ENCODE results near the gene CACNA1I.

Gene CACNA1I

DNA sequence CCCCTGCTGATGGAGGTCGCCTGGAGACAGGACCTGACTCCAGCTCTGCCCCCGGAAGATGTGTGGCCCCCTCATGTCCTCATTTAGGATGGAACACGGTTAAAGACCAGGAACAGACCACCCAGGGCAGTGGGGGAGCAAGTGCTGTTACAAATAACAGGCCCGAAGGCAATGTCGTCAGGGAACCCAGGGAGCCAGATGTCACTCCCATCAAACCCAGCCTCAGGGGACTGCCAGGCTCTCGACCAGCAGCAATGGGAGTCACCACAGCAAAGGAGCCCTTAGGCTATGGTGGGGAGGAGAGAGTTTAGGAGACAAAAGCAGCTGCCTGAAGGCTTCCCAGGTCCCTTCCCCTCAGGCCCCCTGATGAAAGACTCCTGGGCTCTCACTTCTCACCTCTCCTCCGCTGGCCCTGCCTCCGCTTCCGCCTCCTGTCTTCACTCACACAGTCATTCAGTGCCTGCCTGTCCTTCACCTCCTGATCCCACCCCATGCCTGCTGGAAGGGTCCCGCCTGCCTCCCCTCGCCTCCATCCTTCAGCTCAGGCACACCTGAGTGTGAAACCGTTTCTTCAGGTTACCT is 42.4 kb upstream of the CACNA1I start:
- Histone ChIP-seq H3K27ac (ENCODE audit: low read depth, low read length) (no peak overlapping the region), H3K79me2 (ENCODE audit: control insufficient read depth, insufficient read depth, low read length, unreplicated experiment) (peaks cover 18% of the 10 kb centered on the region), H3K27me3 (ENCODE audit: insufficient read depth, low read length) (no peaks in the 10 kb centered on the region), H3K4me3 (ENCODE audit: low read depth, low read length) (no peak overlapping the region), H2AFZ (ENCODE audit: low read length, unreplicated experiment) (no peak overlapping the region), H3K4me1 (ENCODE audit: control insufficient read depth, insufficient read depth, low read length, unreplicated experiment) (peaks cover 15% of the 10 kb centered on the region), H3K36me3 (ENCODE audit: insufficient read depth, low read length) (peaks cover 1% of the 10 kb centered on the region; the same call in 1 of the 2 replicates)

DNA sequence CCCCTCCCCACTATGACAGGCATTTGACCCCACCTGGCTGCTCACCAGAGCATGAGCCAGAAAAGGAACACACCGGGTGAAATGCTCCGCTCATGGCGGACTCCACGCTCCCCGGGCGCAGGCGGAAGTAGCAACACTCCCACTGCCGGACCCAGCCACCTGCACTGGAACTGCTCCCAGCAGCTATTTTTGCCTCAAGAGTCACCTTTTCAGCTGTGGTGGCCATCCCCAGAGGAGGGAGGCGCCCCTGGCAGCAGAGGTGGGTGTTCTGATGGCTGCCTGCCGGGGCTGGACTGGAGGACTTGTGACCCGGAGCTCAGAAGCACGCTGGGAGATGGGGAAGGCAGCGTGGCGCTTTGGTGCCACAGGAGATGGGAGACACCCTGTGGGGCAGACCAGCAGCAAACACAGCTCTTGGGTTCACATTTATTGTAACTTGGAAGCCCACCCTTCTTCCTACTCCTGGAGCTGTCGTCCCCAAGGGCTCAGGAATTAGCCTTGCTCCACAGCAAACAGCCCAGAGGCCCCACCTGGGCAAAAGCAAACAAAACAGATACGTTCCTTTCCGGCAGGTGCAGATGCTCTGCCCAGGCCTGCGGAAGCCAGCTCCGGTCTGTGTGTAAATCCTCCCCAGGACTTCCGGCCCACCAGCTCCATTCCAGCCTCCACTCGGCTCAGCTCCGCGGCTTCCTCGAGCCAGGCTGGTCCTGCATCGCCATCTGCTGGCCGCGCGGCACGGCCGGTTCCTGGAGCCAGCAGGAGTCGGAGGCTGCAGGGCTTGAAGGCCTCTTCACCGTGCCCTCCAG is 41.7 kb upstream of the CACNA1I start:
- Histone ChIP-seq H3K79me2 (ENCODE audit: control insufficient read depth, insufficient read depth, low read length, unreplicated experiment) (peaks cover 18% of the 10 kb centered on the region), H3K27ac (ENCODE audit: low read depth, low read length) (no peak overlapping the region), H3K36me3 (ENCODE audit: insufficient read depth, low read length) (no peaks in the 10 kb centered on the region), H3K4me1 (ENCODE audit: control insufficient read depth, insufficient read depth, low read length, unreplicated experiment) (peaks cover 15% of the 10 kb centered on the region), H3K4me3 (ENCODE audit: low read depth, low read length) (no peak overlapping the region), H3K27me3 (ENCODE audit: insufficient read depth, low read length) (no peaks in the 10 kb centered on the region), H2AFZ (ENCODE audit: low read length, unreplicated experiment) (no peak overlapping the region)

DNA sequence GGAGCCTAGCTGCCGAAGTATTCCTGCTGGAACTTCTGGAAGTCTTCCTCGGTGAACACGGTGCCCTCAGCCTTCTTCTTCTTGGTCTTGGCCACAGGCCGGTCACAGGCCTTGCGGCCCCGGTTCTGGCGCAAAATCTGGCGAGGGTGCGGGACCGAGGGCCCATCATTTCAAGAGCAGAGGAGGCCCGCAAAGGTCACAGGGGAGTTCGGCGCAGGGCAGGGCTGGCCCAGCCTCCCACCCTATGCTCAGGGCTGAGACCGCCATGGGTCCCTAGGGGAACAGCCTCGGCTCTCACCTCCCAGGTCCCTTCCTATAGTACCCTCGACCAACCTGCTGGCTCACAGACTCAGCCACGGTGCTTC is 41.1 kb upstream of the CACNA1I start:
- H3K27me3 ChIP-seq (ENCODE audit: insufficient read depth, low read length): no peaks in the 10 kb centered on the region
- no peak overlapping the region for H2AFZ ChIP-seq (ENCODE audit: low read length, unreplicated experiment)
- peaks cover 15% of the 10 kb centered on the region for H3K4me1 ChIP-seq (ENCODE audit: control insufficient read depth, insufficient read depth, low read length, unreplicated experiment)
- no peak overlapping the region for H3K4me3 ChIP-seq (ENCODE audit: low read depth, low read length)
- no peak overlapping the region for H3K27ac ChIP-seq (ENCODE audit: low read depth, low read length)
- peaks cover 18% of the 10 kb centered on the region for H3K79me2 ChIP-seq (ENCODE audit: control insufficient read depth, insufficient read depth, low read length, unreplicated experiment)
- H3K36me3 ChIP-seq (ENCODE audit: insufficient read depth, low read length): no peaks in the 10 kb centered on the region

DNA sequence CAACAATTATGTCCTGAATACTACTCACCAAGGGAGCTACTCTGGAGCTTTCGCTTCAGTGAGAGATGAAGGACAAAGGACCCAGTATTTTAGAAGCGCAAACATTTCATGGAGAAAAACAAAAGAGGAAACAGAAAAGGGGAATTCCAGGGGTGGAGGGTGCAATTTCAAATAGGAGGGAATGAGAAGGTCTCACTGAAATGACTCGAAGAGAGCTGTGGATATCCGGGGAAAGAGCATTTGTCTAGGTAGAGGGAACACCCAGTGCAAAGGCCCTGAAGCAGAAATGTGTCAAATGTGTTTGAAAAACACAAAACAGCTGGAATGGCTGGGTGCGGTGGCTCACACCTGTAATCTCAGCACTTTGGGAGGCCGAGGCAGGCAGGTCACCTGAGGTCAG is 40.4 kb upstream of the CACNA1I start:
- Histone ChIP-seq H3K4me3 (ENCODE audit: low read depth, low read length) (no peak overlapping the region), H3K36me3 (ENCODE audit: insufficient read depth, low read length) (no peaks in the 10 kb centered on the region), H3K79me2 (ENCODE audit: control insufficient read depth, insufficient read depth, low read length, unreplicated experiment) (peaks cover 18% of the 10 kb centered on the region), H3K27me3 (ENCODE audit: insufficient read depth, low read length) (no peaks in the 10 kb centered on the region), H3K4me1 (ENCODE audit: control insufficient read depth, insufficient read depth, low read length, unreplicated experiment) (peaks cover 15% of the 10 kb centered on the region), H2AFZ (ENCODE audit: low read length, unreplicated experiment) (no peak overlapping the region), H3K27ac (ENCODE audit: low read depth, low read length) (no peak overlapping the region)

DNA sequence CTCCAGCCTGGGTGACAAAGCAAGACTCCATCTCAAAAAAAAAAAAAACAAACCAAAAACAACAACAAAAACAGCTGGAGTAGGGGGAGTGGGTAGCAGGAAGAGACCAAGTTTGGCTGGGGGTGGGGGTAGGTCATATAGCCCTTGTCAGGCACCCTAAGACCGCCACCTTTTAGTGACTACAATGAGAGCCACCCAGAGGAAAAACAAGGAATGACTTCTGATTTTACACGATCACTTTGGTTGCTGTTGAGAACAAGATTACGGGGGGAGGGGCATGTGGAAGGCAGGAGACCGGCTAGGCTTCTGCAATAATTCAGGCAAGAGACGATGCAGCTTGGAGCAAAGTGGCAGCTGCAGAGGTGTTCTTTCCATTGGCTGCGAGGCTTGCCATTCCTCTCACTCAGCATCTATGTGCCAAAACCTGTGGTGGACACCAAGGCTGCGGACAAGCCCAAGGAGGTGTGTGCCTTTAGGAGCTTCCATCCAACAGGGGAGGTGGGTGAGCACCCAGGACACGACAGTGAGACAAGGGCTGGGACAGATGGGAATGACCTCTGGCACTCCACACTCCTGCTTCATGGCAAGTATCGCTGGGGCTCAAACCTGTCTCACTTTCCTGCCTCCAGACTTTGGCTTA is 39.7 kb upstream of the CACNA1I start:
- peak overlapping the region; percentile 98; the same call in 1 of the 2 replicates for H3K4me3 ChIP-seq (ENCODE audit: low read depth, low read length)
- H3K27me3 ChIP-seq (ENCODE audit: insufficient read depth, low read length): no peaks in the 10 kb centered on the region
- H3K4me1 ChIP-seq (ENCODE audit: control insufficient read depth, insufficient read depth, low read length, unreplicated experiment): peaks cover 15% of the 10 kb centered on the region
- H3K36me3 ChIP-seq (ENCODE audit: insufficient read depth, low read length): no peaks in the 10 kb centered on the region
- no peak overlapping the region for H2AFZ ChIP-seq (ENCODE audit: low read length, unreplicated experiment)
- peaks cover 18% of the 10 kb centered on the region for H3K79me2 ChIP-seq (ENCODE audit: control insufficient read depth, insufficient read depth, low read length, unreplicated experiment)
- H3K27ac ChIP-seq (ENCODE audit: low read depth, low read length): no peak overlapping the region

DNA sequence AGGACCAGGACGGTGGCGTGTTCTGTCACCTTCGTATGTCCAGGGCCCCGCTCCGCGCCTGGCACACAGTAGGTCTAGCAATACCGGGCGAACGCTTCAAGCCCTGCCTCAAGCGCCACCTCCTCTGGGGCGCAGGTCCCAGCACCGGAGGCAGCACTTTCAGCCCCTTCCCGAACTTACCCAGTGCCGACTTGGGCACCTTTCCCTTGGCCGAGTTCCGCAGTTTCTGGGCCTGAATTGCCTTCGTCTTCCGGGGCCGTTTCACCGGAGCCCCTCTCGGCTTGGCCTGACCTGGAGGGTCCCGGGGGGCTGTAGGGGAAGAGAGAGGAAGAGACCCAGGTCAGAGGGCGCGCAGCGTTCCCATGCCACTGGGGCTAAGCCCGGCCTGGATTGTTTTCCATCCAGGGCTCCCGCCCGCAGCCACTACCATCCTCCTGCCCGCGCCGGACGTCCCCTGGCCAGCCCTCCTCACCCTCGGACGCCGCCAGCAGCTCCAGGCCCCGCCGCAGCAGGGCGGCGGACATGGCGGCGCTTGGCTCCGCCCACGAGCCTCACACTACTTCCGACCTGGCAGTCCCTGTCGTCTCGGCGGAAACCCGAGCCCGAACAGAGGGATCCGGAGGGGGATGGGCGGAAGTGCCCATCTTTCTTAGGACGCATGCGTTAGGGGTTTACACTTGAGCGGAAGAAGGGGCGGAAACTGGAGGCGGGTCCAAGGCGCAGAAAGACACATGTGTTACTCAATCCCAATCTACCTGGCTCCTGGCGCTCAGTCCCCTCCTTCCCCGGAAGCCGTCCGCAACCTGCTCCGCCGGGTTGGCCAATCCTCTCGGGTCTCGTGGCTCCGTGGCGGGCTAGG is 38.1 kb upstream of the CACNA1I start, which contains the start of gene RPS19BP1:
TSS of gene RPS19BP1 (minus strand) at position 534 of the 859 bp plus-strand sequence. CDS start at position 524, 10 bp downstream.
- peak within 1 kb of the TSS; percentile 89 for H2AFZ ChIP-seq (ENCODE audit: low read length, unreplicated experiment)
- H3K79me2 ChIP-seq (ENCODE audit: control insufficient read depth, insufficient read depth, low read length, unreplicated experiment): peaks cover 18% of the 10 kb centered on the region
- peak within 1 kb of the TSS; percentile 98 for H3K4me3 ChIP-seq (ENCODE audit: low read depth, low read length)
- no peaks in the 10 kb centered on the region for H3K36me3 ChIP-seq (ENCODE audit: insufficient read depth, low read length)
- peak within 1 kb of the TSS; percentile 47 for H3K27ac ChIP-seq (ENCODE audit: low read depth, low read length)
- H3K4me1 ChIP-seq (ENCODE audit: control insufficient read depth, insufficient read depth, low read length, unreplicated experiment): peaks cover 15% of the 10 kb centered on the region
- H3K27me3 ChIP-seq (ENCODE audit: insufficient read depth, low read length): no peaks in the 10 kb centered on the region

DNA sequence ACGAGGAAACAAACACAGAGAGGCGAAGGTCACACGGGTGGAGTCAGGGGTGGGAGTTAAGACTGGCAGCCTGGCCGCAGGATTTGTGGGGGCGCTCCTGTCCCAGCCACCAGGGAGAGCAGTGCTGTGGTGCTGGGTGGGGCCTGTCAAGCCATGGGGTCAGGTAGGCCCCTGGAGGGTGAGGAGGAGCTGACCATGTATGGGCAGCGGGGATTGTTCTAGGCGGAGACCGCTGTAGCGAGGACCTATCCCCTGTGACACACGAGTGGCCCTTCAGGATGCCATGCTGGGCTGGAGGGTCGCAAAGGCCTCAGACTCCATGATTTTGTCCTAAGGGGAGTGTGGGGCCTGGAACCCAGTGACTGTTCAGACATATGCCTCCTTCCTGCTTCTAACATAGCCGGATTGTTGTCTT is 36.5 kb upstream of the CACNA1I start:
- no peak overlapping the region for H3K27ac ChIP-seq (ENCODE audit: low read depth, low read length)
- no peak overlapping the region for H2AFZ ChIP-seq (ENCODE audit: low read length, unreplicated experiment)
- H3K4me1 ChIP-seq (ENCODE audit: control insufficient read depth, insufficient read depth, low read length, unreplicated experiment): peaks cover 13% of the 10 kb centered on the region
- H3K36me3 ChIP-seq (ENCODE audit: insufficient read depth, low read length): no peaks in the 10 kb centered on the region
- H3K27me3 ChIP-seq (ENCODE audit: insufficient read depth, low read length): no peaks in the 10 kb centered on the region
- no peak overlapping the region for H3K4me3 ChIP-seq (ENCODE audit: low read depth, low read length)
- H3K79me2 ChIP-seq (ENCODE audit: control insufficient read depth, insufficient read depth, low read length, unreplicated experiment): peaks cover 13% of the 10 kb centered on the region

DNA sequence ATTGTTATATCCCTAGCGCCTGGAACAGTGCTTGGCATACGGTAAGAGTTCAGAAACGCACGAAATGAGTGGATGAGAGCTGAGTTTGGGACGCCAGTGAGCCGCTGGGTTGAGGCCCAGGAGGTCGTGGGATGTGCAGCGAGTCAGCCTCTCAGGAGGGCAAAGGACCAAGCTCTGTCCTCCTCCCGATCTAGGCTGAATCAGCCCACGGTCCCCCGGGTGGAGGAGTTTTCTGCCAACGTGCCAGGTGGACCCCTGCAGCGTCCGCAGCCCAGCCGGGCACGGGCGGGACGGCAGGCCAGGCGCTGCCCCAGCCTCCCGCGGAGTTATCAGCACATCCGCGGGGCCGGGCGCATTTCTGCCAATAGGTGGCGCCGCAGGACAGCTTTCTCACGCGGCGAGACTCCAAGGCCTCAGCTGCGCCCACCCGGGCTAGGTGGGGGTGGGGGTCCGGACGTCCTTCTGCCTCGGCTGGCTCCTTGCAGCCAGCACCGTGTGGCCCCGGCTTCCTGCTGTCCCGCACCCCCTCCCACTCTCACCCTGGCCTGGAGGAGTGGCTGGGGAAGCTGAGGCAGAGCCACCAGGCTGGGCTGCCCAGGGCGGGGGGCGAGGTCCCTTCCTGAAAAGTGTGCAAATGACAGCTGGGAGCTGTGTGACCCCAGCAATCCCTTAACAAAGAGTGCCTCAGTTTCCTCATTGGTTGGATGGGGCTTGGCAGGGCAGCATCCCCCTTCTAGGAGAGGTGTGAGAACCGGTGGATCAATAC is 35.8 kb upstream of the CACNA1I start:
- peaks cover 13% of the 10 kb centered on the region for H3K79me2 ChIP-seq (ENCODE audit: control insufficient read depth, insufficient read depth, low read length, unreplicated experiment)
- no peak overlapping the region for H3K27ac ChIP-seq (ENCODE audit: low read depth, low read length)
- H3K36me3 ChIP-seq (ENCODE audit: insufficient read depth, low read length): no peaks in the 10 kb centered on the region
- H3K27me3 ChIP-seq (ENCODE audit: insufficient read depth, low read length): no peaks in the 10 kb centered on the region
- H2AFZ ChIP-seq (ENCODE audit: low read length, unreplicated experiment): no peak overlapping the region
- H3K4me1 ChIP-seq (ENCODE audit: control insufficient read depth, insufficient read depth, low read length, unreplicated experiment): peaks cover 9% of the 10 kb centered on the region
- H3K4me3 ChIP-seq (ENCODE audit: low read depth, low read length): 0 out of 2 replicates have a peak overlapping the region, but pooled peaks have one; percentile 1

DNA sequence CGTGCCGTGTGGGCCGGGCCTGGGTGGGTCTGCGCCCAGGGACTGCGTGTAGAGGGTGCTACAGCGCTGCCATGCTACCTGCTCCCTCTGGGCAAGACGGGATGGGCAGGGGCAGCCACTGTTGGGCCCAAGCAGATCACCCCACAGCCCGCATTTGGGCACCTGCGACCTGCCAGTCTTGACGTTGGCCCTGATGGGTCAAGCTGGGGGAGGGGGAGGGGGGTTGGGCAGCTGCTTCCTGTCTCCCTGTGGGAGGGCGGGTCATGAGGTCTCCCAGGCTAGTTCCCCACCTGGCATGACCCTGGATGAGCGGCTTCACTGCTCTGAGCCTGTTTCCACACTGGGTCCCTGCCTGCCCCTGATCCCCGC is 35.2 kb upstream of the CACNA1I start:
- H3K36me3 ChIP-seq (ENCODE audit: insufficient read depth, low read length): no peaks in the 10 kb centered on the region
- peaks cover 13% of the 10 kb centered on the region for H3K79me2 ChIP-seq (ENCODE audit: control insufficient read depth, insufficient read depth, low read length, unreplicated experiment)
- peaks cover 9% of the 10 kb centered on the region for H3K4me1 ChIP-seq (ENCODE audit: control insufficient read depth, insufficient read depth, low read length, unreplicated experiment)
- H3K27ac ChIP-seq (ENCODE audit: low read depth, low read length): no peak overlapping the region
- no peak overlapping the region for H3K4me3 ChIP-seq (ENCODE audit: low read depth, low read length)
- H3K27me3 ChIP-seq (ENCODE audit: insufficient read depth, low read length): no peaks in the 10 kb centered on the region
- no peak overlapping the region for H2AFZ ChIP-seq (ENCODE audit: low read length, unreplicated experiment)
